ENCODE measurements around the gene MGARP. TPM values are rescaled to one million over a fixed set of nuclear protein-coding genes. Genes with fewer than 3 reads are reported as not detected.
"Not testable (repeated sequence)": the region's sequence is repeated elsewhere in the genome, so short reads cannot be mapped to it uniquely, and the experiment has no call there.

Gene MGARP
- total RNA-seq (2014; rRNA removed; shearing (Covaris generic); ENCODE audit: low replicate concordance) = 0.90 and 1.5 TPM in 2 replicates

DNA sequence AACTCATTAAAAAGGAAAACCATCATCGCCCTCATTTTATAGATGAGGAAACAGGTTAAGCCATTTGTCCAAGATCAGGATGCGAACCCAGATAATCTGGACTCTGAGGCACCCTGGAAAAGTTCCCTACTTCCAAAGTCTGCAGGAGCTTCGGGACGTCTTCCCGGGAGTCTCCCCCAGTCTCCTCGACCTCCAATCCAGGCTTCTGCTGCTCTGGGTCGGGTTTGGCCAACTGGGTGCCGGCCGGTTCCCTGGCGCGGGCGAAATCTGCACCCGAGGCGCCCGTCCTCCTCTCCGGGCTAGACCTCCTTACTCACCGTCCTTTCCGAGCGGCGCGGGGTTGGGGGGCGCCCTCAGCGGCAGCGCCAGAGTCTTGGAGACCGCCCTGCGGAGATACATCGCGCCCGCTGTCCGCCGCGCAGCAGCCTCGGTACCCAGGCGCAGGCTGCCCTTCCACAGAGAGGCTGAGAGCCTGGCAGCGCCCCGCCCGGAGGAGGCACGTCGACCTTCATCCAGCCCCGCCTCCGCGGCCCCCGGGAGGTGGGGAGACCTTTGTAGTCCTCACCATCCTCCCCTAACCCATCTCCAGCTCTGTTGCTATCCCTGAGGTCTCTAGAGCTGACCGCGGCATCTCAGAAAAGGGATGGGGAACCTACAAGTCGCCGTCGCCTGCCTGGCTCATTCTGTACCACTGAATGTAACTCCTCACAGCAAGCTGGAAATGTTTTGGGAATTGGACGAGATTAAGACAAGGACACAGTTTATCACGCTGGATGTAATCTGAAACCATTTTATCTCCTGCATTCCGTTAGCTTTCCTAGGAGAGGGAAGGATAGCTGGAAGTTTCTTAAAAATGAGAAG, at the start of gene MGARP:
Gene MGARP, minus strand, starts transcription at position 466 of the 861 bp plus-strand sequence. Its CDS starts 67 bp downstream, at position 399.
- DNase-seq (ENCODE audit: low read depth) = no peak

DNA sequence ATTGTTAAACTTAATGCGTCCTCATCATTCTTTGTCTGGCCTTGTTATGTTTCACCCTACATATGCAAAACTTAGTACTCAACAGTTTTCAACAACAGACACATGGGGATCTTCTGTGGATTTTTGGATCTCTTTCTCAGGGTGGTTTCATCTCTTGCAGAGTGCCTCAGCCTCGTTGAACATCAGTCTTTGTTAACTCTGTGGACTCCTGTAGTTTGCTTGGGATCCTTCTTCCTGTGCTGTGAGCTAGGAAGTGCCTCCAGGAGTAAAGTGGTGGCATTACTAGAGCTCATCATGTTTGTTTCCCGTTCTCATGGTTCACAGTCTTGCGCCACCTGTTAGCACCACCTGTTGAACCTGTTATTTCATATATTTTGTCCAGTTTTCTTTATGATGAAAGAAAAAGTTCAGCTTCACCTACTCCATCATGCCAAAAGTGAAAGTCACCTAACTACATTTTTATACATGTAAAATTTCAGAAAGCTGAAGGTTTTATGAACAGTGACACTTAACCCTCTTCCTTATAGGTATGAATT, 49.7 kb upstream of the MGARP start:
- in situ Hi-C loops (cut with HindIII; ENCODE audit: low pct_unique_long_range_greater_than_20kb, low sequenced_read_pairs) = no loop called here

More for the DNA sequence above, at the start of gene MGARP:
- in situ Hi-C loops (cut with HindIII; ENCODE audit: low pct_unique_long_range_greater_than_20kb, low sequenced_read_pairs) = no loop called here

DNA sequence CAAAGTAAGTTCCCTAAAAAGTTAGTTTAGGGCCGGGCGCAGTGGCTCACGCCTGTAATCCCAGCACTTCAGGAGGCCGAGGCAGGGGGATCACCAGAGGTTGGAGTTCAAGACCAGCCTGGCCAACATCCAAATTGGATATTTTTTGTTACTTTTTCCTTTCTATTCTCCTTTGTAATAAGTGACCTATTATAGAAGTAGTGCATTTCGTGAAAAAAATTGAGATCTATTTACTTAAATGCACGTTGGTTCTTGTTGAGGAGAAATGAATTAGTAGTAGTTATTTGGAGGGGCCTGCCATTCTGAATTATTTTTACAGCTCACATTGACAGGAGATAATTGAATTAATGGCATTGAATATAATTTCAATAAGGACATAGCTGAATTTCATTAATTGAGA, 44.6 kb upstream of the MGARP start:
- DNase-seq (ENCODE audit: low read depth) = no peak
- in situ Hi-C loops (cut with HindIII; ENCODE audit: low pct_unique_long_range_greater_than_20kb, low sequenced_read_pairs) = no loop called here

More for the DNA sequence above, 49.7 kb upstream of the MGARP start:
- no peak for DNase-seq (ENCODE audit: low read depth)

- DNase-seq (ENCODE audit: low read depth); in situ Hi-C loops (cut with HindIII; ENCODE audit: low pct_unique_long_range_greater_than_20kb, low sequenced_read_pairs): not testable (repeated sequence)
These were observed 42.5 kb upstream of the MGARP start for GRCh38 chr4:139322541-139322940.

- in situ Hi-C loops (cut with HindIII; ENCODE audit: low pct_unique_long_range_greater_than_20kb, low sequenced_read_pairs); DNase-seq (ENCODE audit: low read depth): not testable (repeated sequence)
These were observed 42.0 kb upstream of the MGARP start for GRCh38 chr4:139322070-139322469.

DNA sequence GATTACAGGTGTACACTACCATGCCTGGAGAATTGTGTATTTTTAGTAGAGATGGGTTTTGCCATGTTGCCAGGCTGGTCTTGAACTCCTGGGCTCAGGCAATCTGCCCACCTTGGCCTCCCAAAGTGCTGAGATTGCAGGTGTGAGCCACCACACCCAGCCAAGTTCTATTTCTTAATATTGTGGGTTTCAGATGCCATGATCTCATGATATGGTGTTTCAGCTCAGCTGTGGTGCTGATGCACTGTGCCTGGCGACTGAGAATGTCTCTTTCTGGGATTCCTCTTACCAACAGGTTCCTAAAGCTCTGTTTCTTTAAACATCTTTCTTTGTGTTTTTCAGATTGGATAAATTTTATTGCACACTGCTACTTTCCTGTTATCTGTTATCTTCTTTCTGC, 39.5 kb upstream of the MGARP start:
- in situ Hi-C loops (cut with HindIII; ENCODE audit: low pct_unique_long_range_greater_than_20kb, low sequenced_read_pairs) = no loop called here
- DNase-seq (ENCODE audit: low read depth) = no peak

GRCh38 chr4:139317635-139318034, 37.6 kb upstream of the MGARP start:
- DNase-seq (ENCODE audit: low read depth) = no peak
- in situ Hi-C loops (cut with HindIII; ENCODE audit: low pct_unique_long_range_greater_than_20kb, low sequenced_read_pairs) = no loop called here

DNA sequence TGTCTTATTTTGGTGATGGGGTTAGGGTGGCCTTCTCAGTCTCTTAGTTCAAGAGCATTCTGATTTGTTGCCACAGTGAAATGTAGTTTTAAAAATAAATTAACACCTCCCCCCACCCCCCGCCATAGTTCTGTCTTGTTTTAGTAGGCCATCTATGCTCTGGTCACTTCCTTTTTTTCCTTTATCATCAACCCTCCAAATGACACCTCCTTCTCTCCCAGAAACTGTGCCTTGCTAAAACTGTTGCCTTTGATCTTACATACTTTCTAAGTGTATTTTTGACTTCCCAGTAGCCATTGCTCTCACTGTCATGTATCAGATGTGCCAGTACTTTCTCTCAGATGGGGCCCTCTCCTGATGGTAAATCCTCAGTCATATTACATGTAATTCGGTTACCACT, 36.7 kb upstream of the MGARP start:
- DNase-seq (ENCODE audit: low read depth) = no peak
- in situ Hi-C loops (cut with HindIII; ENCODE audit: low pct_unique_long_range_greater_than_20kb, low sequenced_read_pairs) = no loop called here

DNA sequence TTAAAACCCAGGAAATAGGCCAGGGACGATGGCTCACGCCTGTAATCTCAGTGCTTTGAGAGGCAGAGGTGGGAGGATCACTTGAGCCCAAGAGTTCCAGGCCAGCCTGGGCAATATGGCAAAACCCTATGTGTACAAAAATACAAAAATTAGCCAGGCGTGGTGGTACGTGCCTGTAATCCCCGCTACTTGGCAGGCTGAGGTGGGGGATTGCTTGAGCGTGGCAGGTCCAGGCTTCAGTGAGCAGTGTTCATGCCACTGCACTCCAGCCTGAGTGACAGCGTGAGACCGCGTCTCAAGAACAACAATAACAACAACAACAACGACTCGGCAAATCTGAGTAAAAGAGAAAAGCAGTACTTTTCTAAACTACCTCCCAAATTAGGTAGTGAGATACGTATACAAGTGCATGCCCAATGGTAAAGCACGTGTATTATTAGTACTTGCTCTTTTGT, 35.2 kb upstream of the MGARP start:
- in situ Hi-C loops (cut with HindIII; ENCODE audit: low pct_unique_long_range_greater_than_20kb, low sequenced_read_pairs) = no loop called here
- peak; percentile 38 for DNase-seq (ENCODE audit: low read depth)

DNA sequence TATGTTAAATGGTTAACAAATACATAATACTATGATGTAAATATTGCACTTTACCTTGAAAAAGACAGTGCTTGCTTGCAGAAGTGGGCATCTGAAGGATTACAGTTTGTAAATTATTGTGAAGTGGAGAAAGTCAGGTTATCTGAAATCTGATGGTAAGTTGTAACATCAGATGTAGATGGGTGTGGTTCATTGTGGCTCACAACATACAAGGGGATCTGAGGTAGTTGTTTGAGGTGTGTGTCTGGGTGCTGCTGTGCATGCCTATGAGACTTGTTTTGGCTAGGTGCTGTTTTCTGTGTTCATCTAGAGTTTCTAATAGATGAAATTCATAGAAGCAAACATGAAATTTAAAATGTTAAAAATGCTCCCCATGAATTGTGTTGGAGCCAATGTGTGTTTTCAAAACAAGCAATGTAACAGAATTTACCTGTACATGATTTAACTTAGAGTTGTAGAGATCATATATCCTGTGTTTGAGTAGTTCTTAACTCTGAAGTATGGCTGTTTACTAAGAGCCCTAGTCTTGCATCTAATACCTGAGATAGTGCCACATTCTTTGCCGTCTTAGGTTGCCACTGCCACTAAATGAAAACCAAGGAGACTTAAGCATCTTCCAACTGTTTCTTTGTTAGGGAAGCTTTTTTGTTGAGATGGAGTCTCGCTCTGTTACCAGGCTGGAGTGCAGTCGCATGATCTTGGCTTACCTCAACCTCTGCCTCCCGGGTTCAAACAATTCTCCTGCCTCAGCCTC, 34.2 kb upstream of the MGARP start:
- in situ Hi-C loops (cut with HindIII; ENCODE audit: low pct_unique_long_range_greater_than_20kb, low sequenced_read_pairs) = no loop called here
- DNase-seq (ENCODE audit: low read depth) = no peak

GRCh38 chr4:139313414-139313813, 33.4 kb upstream of the MGARP start:
- not testable (repeated sequence) for DNase-seq (ENCODE audit: low read depth)

DNA sequence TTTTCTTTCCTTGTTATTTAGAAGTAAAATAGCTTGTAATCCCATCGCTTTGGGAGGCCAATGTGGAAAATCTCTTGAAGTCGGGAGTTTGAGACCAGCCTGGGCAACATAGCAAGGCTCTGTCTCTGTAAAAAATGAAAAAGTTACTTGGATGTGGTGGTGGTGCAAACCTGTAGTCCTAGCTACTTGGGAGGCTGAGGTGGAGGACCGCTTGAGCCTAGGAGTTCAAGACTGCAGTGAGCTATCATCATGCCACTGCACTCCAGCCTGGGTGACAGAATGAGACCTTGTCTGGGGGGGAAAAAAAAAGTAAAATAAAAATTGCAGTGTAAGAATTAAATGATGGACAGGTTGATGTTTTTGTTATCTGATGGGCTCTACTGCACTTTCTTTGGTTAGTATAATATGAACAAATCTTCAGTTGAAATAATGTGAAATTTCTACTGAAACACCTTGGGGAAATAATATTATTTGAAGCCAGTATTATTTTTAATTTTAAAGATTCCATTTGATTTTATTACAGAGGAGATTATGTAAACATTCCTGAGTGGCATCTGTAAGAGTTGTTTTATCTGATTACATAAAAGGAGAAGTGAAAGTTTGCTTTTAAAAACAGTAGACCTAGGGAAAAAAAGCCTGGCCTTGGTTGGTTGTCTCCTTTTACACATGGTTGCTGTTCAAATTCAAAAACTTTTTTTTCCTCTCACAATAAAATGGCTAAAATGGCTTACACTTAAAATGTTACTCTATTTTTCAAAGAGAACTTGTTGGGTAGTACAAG, 32.7 kb upstream of the MGARP start:
- no peak for DNase-seq (ENCODE audit: low read depth)
- in situ Hi-C loops (cut with HindIII; ENCODE audit: low pct_unique_long_range_greater_than_20kb, low sequenced_read_pairs) = no loop called here

More at GRCh38 chr4:139313414-139313813, 33.4 kb upstream of the MGARP start:
- in situ Hi-C loops (cut with HindIII; ENCODE audit: low pct_unique_long_range_greater_than_20kb, low sequenced_read_pairs) = not testable (repeated sequence)

DNA sequence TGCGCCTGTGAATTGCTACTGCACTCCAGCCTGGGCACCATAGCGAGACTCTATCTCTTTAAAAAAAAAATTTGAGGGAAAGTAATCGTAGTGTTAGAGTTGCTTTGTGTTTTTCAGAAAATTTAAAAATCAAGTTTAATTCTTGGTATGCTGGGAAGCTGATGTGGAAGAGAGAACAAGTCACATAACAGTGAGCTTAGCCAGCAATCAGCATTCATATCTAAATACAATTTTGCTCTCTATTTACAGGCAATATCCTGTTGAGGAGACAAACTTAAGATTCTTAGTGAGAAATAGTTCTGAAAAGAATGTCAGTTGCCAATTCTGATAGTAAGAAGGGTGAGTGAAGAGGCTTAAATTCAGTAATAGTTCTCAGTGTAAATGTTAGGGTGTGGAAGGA, 31.9 kb upstream of the MGARP start:
- DNase-seq (ENCODE audit: low read depth) = no peak
- in situ Hi-C loops (cut with HindIII; ENCODE audit: low pct_unique_long_range_greater_than_20kb, low sequenced_read_pairs) = no loop called here

DNA sequence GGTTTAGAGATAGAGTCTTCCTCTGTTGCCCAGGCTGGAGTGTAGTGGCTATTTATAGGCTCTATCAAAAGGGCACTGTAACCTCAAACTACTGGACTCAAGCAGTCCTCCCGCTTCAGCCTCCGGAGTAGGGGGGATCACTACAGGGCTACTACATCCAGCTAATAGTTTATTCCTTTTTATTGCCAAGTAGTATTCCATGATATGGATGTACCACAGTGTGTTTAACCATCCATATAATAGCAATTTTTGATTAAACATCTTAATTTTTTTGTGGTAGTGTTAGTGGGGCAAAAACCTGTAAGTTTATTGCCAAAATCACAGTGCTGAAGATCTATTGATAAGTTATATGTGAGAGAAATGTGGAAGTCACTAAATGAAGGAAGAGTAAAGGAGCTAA, 24.9 kb upstream of the MGARP start:
- no peak for DNase-seq (ENCODE audit: low read depth)
- in situ Hi-C loops (cut with HindIII; ENCODE audit: low pct_unique_long_range_greater_than_20kb, low sequenced_read_pairs) = no loop called here

GRCh38 chr4:139301821-139302611, 22.0 kb upstream of the MGARP start, which contains the start of gene NDUFC1:
NDUFC1 (minus strand) TSS chr4:139302477; CDS start chr4:139295798, 6,679 bp downstream.
- in situ Hi-C loops (cut with HindIII; ENCODE audit: low pct_unique_long_range_greater_than_20kb, low sequenced_read_pairs) = no loop called here
- DNase-seq (ENCODE audit: low read depth) = peak; percentile 69

DNA sequence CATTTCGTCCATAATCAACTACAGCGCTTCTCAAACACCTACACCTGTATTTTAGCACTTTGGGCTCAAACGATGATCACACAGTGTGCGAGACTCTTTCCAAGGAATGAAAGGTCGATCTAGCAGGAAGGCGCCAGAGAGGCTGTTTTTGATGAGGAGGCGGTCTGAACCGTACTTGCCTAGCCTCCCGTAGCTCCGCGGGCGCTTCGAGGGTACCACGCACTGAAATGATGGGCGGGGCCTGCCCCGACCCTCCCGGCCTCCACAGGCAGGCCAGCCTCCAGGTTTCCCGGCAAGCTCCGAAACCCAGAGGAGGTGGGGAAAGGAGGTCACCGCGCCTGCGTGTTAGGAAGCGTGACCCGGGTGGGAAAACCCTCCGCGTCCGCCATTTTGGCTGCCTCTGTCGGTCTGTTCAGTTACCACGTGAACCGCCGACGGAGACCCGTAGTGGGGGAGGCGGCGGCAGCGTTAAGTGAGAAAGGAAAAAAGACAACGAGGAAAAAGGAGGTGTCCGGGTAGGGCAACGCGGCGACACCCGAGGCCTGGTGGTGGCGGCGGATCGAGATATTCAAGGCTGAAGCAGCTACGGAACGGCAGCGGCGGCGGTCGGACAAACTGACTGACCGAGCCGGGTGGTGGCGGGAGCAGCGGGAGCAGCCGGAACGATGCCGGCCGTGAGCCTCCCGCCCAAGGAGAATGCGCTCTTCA, 21.2 kb upstream of the MGARP start, which contains the start of gene NAA15:
Gene NAA15, plus strand, starts transcription at position 393 of the 708 bp plus-strand sequence. Its CDS starts 273 bp downstream, at position 666.
- peak; percentile 98 for DNase-seq (ENCODE audit: low read depth)
- in situ Hi-C loops (cut with HindIII; ENCODE audit: low pct_unique_long_range_greater_than_20kb, low sequenced_read_pairs) = no loop called here
